K562 (cell line): ENCODE data around the gene MINDY4B. TPM values are rescaled to one million over a fixed set of nuclear protein-coding genes. Genes with fewer than 3 reads are reported as not detected.

ENCODE experiments used
- ATAC-seq: fragments of 200-7000 bp; cut with Tn5 transposase; 3 replicates; pipeline ENCODE4 v1.9.1; 2020; ENCODE audit warnings: moderate library complexity
- BruUV-seq: library from RNA; stranded (reverse); fragments of 400-500 nt; replicated peaks from 2 replicates; lab custom pipeline; 2021; lab: Mats Ljungman, UMichigan
- CTCF ChIA-PET: fragments of 300-600 bp; formaldehyde crosslinking; extraction: SDS; loops from one replicate; lab custom pipeline; 2021; ENCODE audit warnings: low intra/inter-chr PET ratio; lab: Yijun Ruan, JAX
- POLR2A ChIA-PET: fragments of 300-600, 350-650 bp; sonication (Branson Sonifier 250); formaldehyde crosslinking; extraction: SDS; loops from one replicate; lab custom pipeline; 2021; ENCODE audit warnings: antibody characterized with exemption, inconsistent platforms; lab: Yijun Ruan, JAX
- DNase-seq, 4 experiments: peaks; one replicate each; pipeline versions ENCODE4 v3.0.0 to v3.0.0-alpha.2; 2011 to 2018; ENCODE audit warnings: low spot score in 3 of 4, mixed read lengths in 3 of 4; ENCODE audit errors: extremely low read depth in 1 of 4
- FAIRE-seq: peaks from 2 replicates; lab custom pipeline; 2011; peaks lifted over from hg19 to GRCh38; lab: Jason Lieb, UNC
- H2AFZ ChIP-seq: 2 replicates; pipeline ENCODE4 v1.6.0; 2011; ENCODE audit warnings: low read depth, low read length, control low read depth, inconsistent platforms
- H3K27ac ChIP-seq: fragments of 200-600 bp; 3 replicates; pipeline ENCODE4 v1.8.0; 2011; ENCODE audit warnings: low read depth, mild to moderate bottlenecking, control low read depth, inconsistent platforms, low read length, moderate library complexity, mixed read lengths; ENCODE audit errors: extremely low read depth
- H3K27me3 ChIP-seq, 2 experiments: fragments of 300-600 bp in 1 of 2; 2 replicates in 1 of 2; 3 replicates in 1 of 2; pipeline versions ENCODE4 v1.6.0 to v1.8.0; 2011; ENCODE audit warnings: inconsistent platforms in 2 of 2, low read length in 2 of 2, mild to moderate bottlenecking in 1 of 2, mixed read lengths in 1 of 2, moderate library complexity in 1 of 2; ENCODE audit not compliant: control insufficient read depth in 2 of 2, insufficient read depth in 2 of 2
- H3K36me3 ChIP-seq: fragments of 300-600 bp; 3 replicates; pipeline ENCODE4 v1.8.0; 2011; ENCODE audit warnings: mild to moderate bottlenecking, low read length, inconsistent platforms; ENCODE audit not compliant: control insufficient read depth, insufficient read depth
- H3K4me1 ChIP-seq, 2 experiments: fragments of 200-600 bp in 1 of 2; replicated peaks in 1 of 2; 2 replicates in 1 of 2; 3 replicates in 1 of 2; pipeline versions ENCODE4 v1.5.1 to v1.8.0; 2011; ENCODE audit warnings: inconsistent platforms in 2 of 2, low read length in 2 of 2, mild to moderate bottlenecking in 1 of 2, mixed read lengths in 1 of 2, moderate library complexity in 1 of 2; ENCODE audit not compliant: control insufficient read depth in 2 of 2, insufficient read depth in 2 of 2
- H3K4me2 ChIP-seq: 2 replicates; pipeline ENCODE4 v1.6.1; 2011; ENCODE audit warnings: low read length, control low read depth, inconsistent platforms, mixed read lengths; ENCODE audit not compliant: insufficient read depth
- H3K4me3 ChIP-seq: fragments of 200-600 bp; sonication (generic), shearing (Covaris generic); 2 replicates; pipeline ENCODE4 v1.5.1; 2016; ENCODE audit warnings: control low read depth, inconsistent platforms
- H3K79me2 ChIP-seq: fragments of 200-600 bp; 3 replicates; pipeline ENCODE4 v1.8.0; 2011; ENCODE audit warnings: low read length, inconsistent platforms; ENCODE audit not compliant: control insufficient read depth, insufficient read depth
- H3K9ac ChIP-seq, 2 experiments: 2 replicates each; pipeline versions ENCODE4 v1.6.0 to v1.6.1; 2011; ENCODE audit warnings: low read depth in 2 of 2, low read length in 2 of 2, control low read depth in 1 of 2, inconsistent platforms in 1 of 2, mild to moderate bottlenecking in 1 of 2, mixed read lengths in 1 of 2; ENCODE audit not compliant: insufficient read depth in 1 of 2
- H3K9me1 ChIP-seq: one replicate; pipeline ENCODE4 v1.6.0; 2011; ENCODE audit warnings: inconsistent platforms, mild to moderate bottlenecking, low read length, moderate library complexity; ENCODE audit not compliant: control insufficient read depth, insufficient read depth
- H3K9me3 ChIP-seq: replicated peaks from 2 replicates; pipeline ENCODE4 v1.5.1; 2011; ENCODE audit warnings: low read depth, low read length, inconsistent platforms; ENCODE audit not compliant: control insufficient read depth, insufficient read depth
- H4K20me1 ChIP-seq: replicated peaks from 2 replicates; pipeline ENCODE4 v1.6.1; 2011; ENCODE audit warnings: low read length, inconsistent platforms, mixed read lengths; ENCODE audit not compliant: control insufficient read depth, insufficient read depth
- EGR1 ChIP-seq: fragments of 450-650 bp; conservative IDR thresholded peaks from 2 replicates; pipeline ENCODE4 v1.6.1; 2017; ENCODE audit warnings: mild to moderate bottlenecking
- EZH2 ChIP-seq: IDR thresholded peaks from 2 replicates; pipeline ENCODE4 v1.6.1; 2012; ENCODE audit warnings: low read depth, mild to moderate bottlenecking, inconsistent platforms, low read length, borderline replicate concordance
- MEF2D ChIP-seq: conservative IDR thresholded peaks from 2 replicates; pipeline ENCODE4 v1.6.1; 2016; ENCODE audit warnings: low read depth, missing genetic modification characterization, missing compliant biosample characterization
- NCOA1 ChIP-seq: fragments of 450-650 bp; IDR thresholded peaks from 2 replicates; pipeline ENCODE4 v1.6.1; 2016; ENCODE audit warnings: low read depth
- NR2C1 ChIP-seq, 2 experiments: fragments of 450-650 bp; IDR thresholded peaks; 2 replicates each; pipeline ENCODE4 v1.6.1; 2017; ENCODE audit warnings: mild to moderate bottlenecking in 2 of 2, antibody characterized with exemption in 1 of 2, inconsistent platforms in 1 of 2, missing compliant biosample characterization in 1 of 2, missing genetic modification characterization in 1 of 2
- SMAD4 ChIP-seq: fragments of 250-450 bp; sonication (Bioruptor Pico); conservative IDR thresholded peaks from 2 replicates; pipeline ENCODE4 v1.8.0; 2021; ENCODE audit warnings: inconsistent platforms, mild to moderate bottlenecking, moderate library complexity
- ZNF431 ChIP-seq: sonication (generic); formaldehyde crosslinking; IDR thresholded peaks from 2 replicates; pipeline ENCODE4 v1.8.0; 2022; ENCODE audit warnings: mild to moderate bottlenecking, missing genetic modification reagents
- ZNF780A ChIP-seq: fragments of 250-450 bp; sonication (Bioruptor Pico); IDR thresholded peaks from 2 replicates; pipeline ENCODE4 v1.5.0; 2021; ENCODE audit warnings: mild to moderate bottlenecking
- WGBS: fragments of 100-300 bp; shearing (Covaris generic); methylation state at CpG from one replicate; pipeline ENCODE4 v1.1.6; 2016; ENCODE audit warnings: low coverage, mixed read lengths; ENCODE audit not compliant: insufficient coverage; ENCODE audit errors: missing lambda C conversion rate; 5-methylcytosine and 5-hydroxymethylcytosine counted together
- in situ Hi-C: fragments of 300-500 bp; cut with MboI; formaldehyde crosslinking; loops from 4 replicates; pipeline ENCODE4 v1.15.0; 2018; ENCODE audit warnings: inconsistent platforms, mixed read lengths
- intact Hi-C: fragments of 100-400 bp; cut with micrococcal nuclease; formaldehyde crosslinking; loops from 2 replicates; pipeline ENCODE4 v1.14.2; 2022
- polyA plus RNA-seq, 8 experiments: library from polyadenylated mRNA; depleted of rRNA in 4 of 8; stranded (reverse) in 5 of 8; unstranded in 3 of 8; fragments of >200 nt; fragmentation: Nextera tagmentation in 2 of 8; fragmentation: Illumina TruSeq in 1 of 8; extraction: Ambion mirVana in 2 of 8; extraction: Trizol in 1 of 8; gene quantifications; 2 replicates each; pipeline versions ENCODE4 v1.2.1 to v1.2.3, GENCODE V29; 2011 to 2014; ENCODE audit warnings: inconsistent platforms in 1 of 8, missing spikeins in 1 of 8
- total RNA-seq, 7 experiments: library from RNA; depleted of rRNA in 6 of 7; stranded (reverse); fragments of >200 nt in 6 of 7; fragmentation: Illumina TruSeq in 2 of 7; extraction: Trizol in 2 of 7; gene quantifications; 2 replicates each; pipeline versions ENCODE4 v1.2.1 to v1.2.3, GENCODE V29; 2011 to 2021; ENCODE audit warnings: low replicate concordance in 1 of 7
- TF ChIP-seq, protein P1 (sequence below): fragments of 250-450 bp; sonication (Bioruptor Pico); IDR thresholded peaks from 2 replicates; pipeline ENCODE4 v1.8.0; 2021; ENCODE audit warnings: mild to moderate bottlenecking, moderate library complexity
- TF ChIP-seq, protein P2 (sequence below), 2 experiments: fragments of 450-650 bp in 1 of 2; sonication (generic) in 1 of 2; formaldehyde crosslinking; conservative IDR thresholded peaks; 2 replicates each; pipeline versions ENCODE4 v1.4.0 to v1.8.1; 2020 to 2022; ENCODE audit warnings: mild to moderate bottlenecking in 1 of 2, missing genetic modification reagents in 1 of 2
- TF ChIP-seq, protein P3 (sequence below): fragments of 250-450 bp; sonication (Bioruptor Pico); IDR thresholded peaks from 2 replicates; pipeline ENCODE4 v1.8.0; 2022; ENCODE audit warnings: moderate library complexity, mild to moderate bottlenecking, inconsistent platforms
- TF ChIP-seq, protein P4 (sequence below): sonication (generic); formaldehyde crosslinking; IDR thresholded peaks from 2 replicates; pipeline ENCODE4 v1.8.0; 2023; ENCODE audit warnings: mild to moderate bottlenecking, missing genetic modification reagents
- TF ChIP-seq, protein P5 (sequence below), 2 experiments: IDR thresholded peaks in 1 of 2; conservative IDR thresholded peaks in 1 of 2; 2 replicates each; pipeline ENCODE4 v1.6.1; 2016; ENCODE audit warnings: low read depth in 2 of 2, mild to moderate bottlenecking in 1 of 2, missing compliant biosample characterization in 1 of 2, missing genetic modification characterization in 1 of 2, moderate library complexity in 1 of 2

MINDY4B gene
- total and polyA plus RNA-seq, 9 of the 15 experiments (the other 6 are each of a cell fraction or from before 2014, with no cell fraction given): not detected

DNA sequence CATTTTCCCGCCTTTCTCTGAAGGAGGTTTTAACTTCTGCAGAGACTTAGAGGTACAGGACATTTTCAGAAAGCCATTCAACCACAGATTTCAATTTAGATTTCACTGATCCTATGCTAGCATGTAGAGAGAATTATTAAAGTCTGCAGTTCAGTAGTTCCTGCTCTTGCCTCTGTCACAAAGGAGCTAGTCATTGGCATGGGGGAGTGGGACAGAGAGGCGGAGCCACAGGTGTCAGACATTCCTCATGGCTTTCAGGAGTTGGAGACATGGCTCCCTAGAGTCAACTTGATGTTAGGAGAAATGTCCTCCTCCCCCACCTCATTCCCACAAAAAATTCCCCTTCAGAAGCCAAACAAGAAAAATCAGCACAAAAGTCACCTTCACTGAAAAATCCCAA, 76.2 kb downstream of the MINDY4B start:
- Histone ChIP-seq H3K9ac (no peak overlapping the region), H3K27ac (no peak overlapping the region), H3K4me2 (no peak overlapping the region), H2AFZ (no peak overlapping the region), H3K79me2 (no peaks in the 10 kb centered on the region), H3K9me1 (no peaks in the 10 kb centered on the region), H3K4me1 (no peaks in the 10 kb centered on the region; a peak in 1 of 5 replicates), H4K20me1 (no peaks in the 10 kb centered on the region), H3K4me3 (no peak overlapping the region), H3K36me3 (no peaks in the 10 kb centered on the region), H3K27me3 (peaks cover 22 to 30% of the 10 kb centered on the region in 2 experiments), H3K9me3 (no peaks in the 10 kb centered on the region)
- in situ Hi-C loops (no loop called here), intact Hi-C loops (no loop called here)
- ATAC-seq (no peak), FAIRE-seq (peak; percentile 15), DNase-seq (no peak)
- WGBS: 0% methylated on average over 2 of the region's 2 CpGs
- no TSS peak for BruUV-seq
- CTCF ChIA-PET: no interaction called here
- POLR2A ChIA-PET: interaction anchor here (0.6 kb wide), 2 partner anchors 11 to 67 kb away, joined by 3 to 4 read pairs; no protein-coding TSS in a partner anchor
- TF ChIP-seq, protein P1, sequence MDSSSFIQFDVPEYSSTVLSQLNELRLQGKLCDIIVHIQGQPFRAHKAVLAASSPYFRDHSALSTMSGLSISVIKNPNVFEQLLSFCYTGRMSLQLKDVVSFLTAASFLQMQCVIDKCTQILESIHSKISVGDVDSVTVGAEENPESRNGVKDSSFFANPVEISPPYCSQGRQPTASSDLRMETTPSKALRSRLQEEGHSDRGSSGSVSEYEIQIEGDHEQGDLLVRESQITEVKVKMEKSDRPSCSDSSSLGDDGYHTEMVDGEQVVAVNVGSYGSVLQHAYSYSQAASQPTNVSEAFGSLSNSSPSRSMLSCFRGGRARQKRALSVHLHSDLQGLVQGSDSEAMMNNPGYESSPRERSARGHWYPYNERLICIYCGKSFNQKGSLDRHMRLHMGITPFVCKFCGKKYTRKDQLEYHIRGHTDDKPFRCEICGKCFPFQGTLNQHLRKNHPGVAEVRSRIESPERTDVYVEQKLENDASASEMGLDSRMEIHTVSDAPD: no peak
- TF ChIP-seq ZNF780A (no peak), NR2C1 (IDR thresholded peaks at IDR 0.05) (no peak), NR2C1 (tag; IDR thresholded peaks at IDR 0.05) (no peak), NCOA1 (no peak), SMAD4 (CRISPR knock-in tag) (no peak), ZNF431 (CRISPR knock-in tag) (no peak), MEF2D (tag) (no peak), EGR1 (no peak), EZH2 (no peak)
- TF ChIP-seq, protein P2, sequence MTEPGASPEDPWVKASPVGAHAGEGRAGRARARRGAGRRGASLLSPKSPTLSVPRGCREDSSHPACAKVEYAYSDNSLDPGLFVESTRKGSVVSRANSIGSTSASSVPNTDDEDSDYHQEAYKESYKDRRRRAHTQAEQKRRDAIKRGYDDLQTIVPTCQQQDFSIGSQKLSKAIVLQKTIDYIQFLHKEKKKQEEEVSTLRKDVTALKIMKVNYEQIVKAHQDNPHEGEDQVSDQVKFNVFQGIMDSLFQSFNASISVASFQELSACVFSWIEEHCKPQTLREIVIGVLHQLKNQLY (CRISPR knock-in tag; conservative IDR thresholded peaks at IDR 0.05): no peak
- TF ChIP-seq, protein P3, sequence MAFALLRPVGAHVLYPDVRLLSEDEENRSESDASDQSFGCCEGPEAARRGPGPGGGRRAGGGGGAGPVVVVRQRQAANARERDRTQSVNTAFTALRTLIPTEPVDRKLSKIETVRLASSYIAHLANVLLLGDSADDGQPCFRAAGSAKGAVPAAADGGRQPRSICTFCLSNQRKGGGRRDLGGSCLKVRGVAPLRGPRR (CRISPR knock-in tag): no peak
- TF ChIP-seq, protein P4, sequence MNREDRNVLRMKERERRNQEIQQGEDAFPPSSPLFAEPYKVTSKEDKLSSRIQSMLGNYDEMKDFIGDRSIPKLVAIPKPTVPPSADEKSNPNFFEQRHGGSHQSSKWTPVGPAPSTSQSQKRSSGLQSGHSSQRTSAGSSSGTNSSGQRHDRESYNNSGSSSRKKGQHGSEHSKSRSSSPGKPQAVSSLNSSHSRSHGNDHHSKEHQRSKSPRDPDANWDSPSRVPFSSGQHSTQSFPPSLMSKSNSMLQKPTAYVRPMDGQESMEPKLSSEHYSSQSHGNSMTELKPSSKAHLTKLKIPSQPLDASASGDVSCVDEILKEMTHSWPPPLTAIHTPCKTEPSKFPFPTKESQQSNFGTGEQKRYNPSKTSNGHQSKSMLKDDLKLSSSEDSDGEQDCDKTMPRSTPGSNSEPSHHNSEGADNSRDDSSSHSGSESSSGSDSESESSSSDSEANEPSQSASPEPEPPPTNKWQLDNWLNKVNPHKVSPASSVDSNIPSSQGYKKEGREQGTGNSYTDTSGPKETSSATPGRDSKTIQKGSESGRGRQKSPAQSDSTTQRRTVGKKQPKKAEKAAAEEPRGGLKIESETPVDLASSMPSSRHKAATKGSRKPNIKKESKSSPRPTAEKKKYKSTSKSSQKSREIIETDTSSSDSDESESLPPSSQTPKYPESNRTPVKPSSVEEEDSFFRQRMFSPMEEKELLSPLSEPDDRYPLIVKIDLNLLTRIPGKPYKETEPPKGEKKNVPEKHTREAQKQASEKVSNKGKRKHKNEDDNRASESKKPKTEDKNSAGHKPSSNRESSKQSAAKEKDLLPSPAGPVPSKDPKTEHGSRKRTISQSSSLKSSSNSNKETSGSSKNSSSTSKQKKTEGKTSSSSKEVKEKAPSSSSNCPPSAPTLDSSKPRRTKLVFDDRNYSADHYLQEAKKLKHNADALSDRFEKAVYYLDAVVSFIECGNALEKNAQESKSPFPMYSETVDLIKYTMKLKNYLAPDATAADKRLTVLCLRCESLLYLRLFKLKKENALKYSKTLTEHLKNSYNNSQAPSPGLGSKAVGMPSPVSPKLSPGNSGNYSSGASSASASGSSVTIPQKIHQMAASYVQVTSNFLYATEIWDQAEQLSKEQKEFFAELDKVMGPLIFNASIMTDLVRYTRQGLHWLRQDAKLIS (CRISPR knock-in tag): no peak
- TF ChIP-seq, protein P5, sequence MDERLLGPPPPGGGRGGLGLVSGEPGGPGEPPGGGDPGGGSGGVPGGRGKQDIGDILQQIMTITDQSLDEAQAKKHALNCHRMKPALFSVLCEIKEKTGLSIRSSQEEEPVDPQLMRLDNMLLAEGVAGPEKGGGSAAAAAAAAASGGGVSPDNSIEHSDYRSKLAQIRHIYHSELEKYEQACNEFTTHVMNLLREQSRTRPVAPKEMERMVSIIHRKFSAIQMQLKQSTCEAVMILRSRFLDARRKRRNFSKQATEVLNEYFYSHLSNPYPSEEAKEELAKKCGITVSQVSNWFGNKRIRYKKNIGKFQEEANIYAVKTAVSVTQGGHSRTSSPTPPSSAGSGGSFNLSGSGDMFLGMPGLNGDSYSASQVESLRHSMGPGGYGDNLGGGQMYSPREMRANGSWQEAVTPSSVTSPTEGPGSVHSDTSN (CRISPR knock-in tag; IDR thresholded peaks at IDR 0.05; ENCODE audit: low read depth): no peak
- TF ChIP-seq, protein P5 (tag; conservative IDR thresholded peaks at IDR 0.05; ENCODE audit: low read depth): no peak
